Thyroid gland (tissue), 4 donors: Measurements from ENCODE around the gene HOXD10. TPM values are rescaled to one million over a fixed set of nuclear protein-coding genes. Genes with fewer than 3 reads are reported as not detected.

ENCODE experiments used
- DNase-seq, 2 donors: peaks; one replicate each; pipeline ENCODE4 v3.0.0-alpha.2; 2019
- H3K27ac ChIP-seq, 3 donors: fragments of 200-600 bp; sonication (generic); 1 replicate in 2 of 3; 2 replicates in 1 of 3; pipeline ENCODE4 v1.5.1; 2016 to 2019; ENCODE audit warnings: mild to moderate bottlenecking in 1 of 3, moderate library complexity in 1 of 3
- H3K27me3 ChIP-seq: fragments of 200-600 bp; sonication (generic); one replicate; pipeline ENCODE4 v1.5.1; 2019
- H3K36me3 ChIP-seq, 2 donors: fragments of 200-600 bp; sonication (generic); one replicate each; pipeline ENCODE4 v1.5.1; 2016 to 2019
- H3K4me1 ChIP-seq, 2 donors: fragments of 200-600 bp; sonication (generic); one replicate each; pipeline ENCODE4 v1.5.1; 2017 to 2019
- H3K4me3 ChIP-seq, 3 donors: fragments of 200-600 bp; sonication (generic); replicated peaks in 1 of 3; 1 replicate in 2 of 3; 2 replicates in 1 of 3; pipeline ENCODE4 v1.5.1; 2016; ENCODE audit warnings: mild to moderate bottlenecking in 1 of 3
- H3K9me3 ChIP-seq: fragments of 200-600 bp; sonication (generic); one replicate; pipeline ENCODE4 v1.5.1; 2017
- CTCF ChIP-seq, 6 experiments: fragments of 200-600 bp in 3 of 6; fragments of 450-650 bp in 3 of 6; sonication (generic) in 3 of 6; IDR thresholded peaks; one replicate each; pipeline ENCODE4 v1.5.1; 2016 to 2019; ENCODE audit warnings: antibody characterized with exemption in 6 of 6, mild to moderate bottlenecking in 2 of 6, inconsistent platforms in 1 of 6, moderate library complexity in 1 of 6
- POLR2A ChIP-seq, 2 donors: fragments of 450-650 bp; IDR thresholded peaks; one replicate each; pipeline ENCODE4 v1.6.1; 2017; ENCODE audit warnings: antibody characterized with exemption in 2 of 2, mild to moderate bottlenecking in 2 of 2, moderate library complexity in 1 of 2
- WGBS, 2 donors: methylation state at CpG; one replicate each; pipeline ENCODE4 v1.1.5; 2017; 5-methylcytosine and 5-hydroxymethylcytosine counted together
- intact Hi-C: fragments of 100-400 bp; cut with DNase I; formaldehyde crosslinking; loops from one replicate; pipeline ENCODE4 v1.15.1; 2023
- total RNA-seq, 4 donors: library from RNA; depleted of rRNA; stranded (reverse); fragments of >200 nt; gene quantifications; one replicate each; pipeline ENCODE4 v1.2.3, GENCODE V29; 2016

HOXD10 gene
- total RNA-seq, 4 donors from 2014 or later, result 0.33 to 0.54 TPM; not detected in 2

- TF ChIP-seq CTCF (IDR thresholded peaks at IDR 0.05), result no peak
- no peak for TF ChIP-seq POLR2A (IDR thresholded peaks at IDR 0.05)
- WGBS, 2 donors, result 13 to 29% methylated on average over 6 of the region's 6 CpGs
- intact Hi-C loops, result no loop called here
- no peaks in the 10 kb centered on the region for H3K36me3 ChIP-seq
- H3K9me3 ChIP-seq, result no peaks in the 10 kb centered on the region
- H3K4me3 ChIP-seq, result no peak overlapping the region
- DNase-seq, result no peak
- H3K27ac ChIP-seq, result no peak overlapping the region
- peaks cover 7 to 25% of the 10 kb centered on the region in 2 donors for H3K4me1 ChIP-seq
- peaks cover 74% of the 10 kb centered on the region for H3K27me3 ChIP-seq
Observed at GRCh38 chr2:176155356-176156044, 38.9 kb downstream of the HOXD10 start.

GRCh38 chr2:176156301-176156806 is 39.8 kb downstream of the HOXD10 start:
- intact Hi-C loops, result no loop called here
- Histone ChIP-seq H3K4me3 (no peak overlapping the region), H3K4me1 (peaks cover 7 to 32% of the 10 kb centered on the region in 2 donors), H3K36me3 (no peaks in the 10 kb centered on the region), H3K27ac (no peak overlapping the region), H3K9me3 (no peaks in the 10 kb centered on the region), H3K27me3 (peaks cover 72% of the 10 kb centered on the region)
- DNase-seq, result no peak
- 21 to 45% methylated on average over 8 of the region's 8 CpGs for WGBS, 2 donors
- TF ChIP-seq CTCF (IDR thresholded peaks at IDR 0.05), result no peak
- TF ChIP-seq POLR2A (IDR thresholded peaks at IDR 0.05), result no peak

GRCh38 chr2:176156807-176157498 is 40.4 kb downstream of the HOXD10 start, which contains the start of gene HOXD3:
Gene HOXD3 (plus strand): TSS chr2:176157307. CDS start chr2:176169115, 11,808 bp downstream.
- no peak for TF ChIP-seq POLR2A (IDR thresholded peaks at IDR 0.05)
- TF ChIP-seq CTCF (IDR thresholded peaks at IDR 0.05), result no peak
- DNase-seq, result no peak
- WGBS, 2 donors, result 12 to 16% methylated on average over 32 to 40 of the region's 48 CpGs
- no peak within 1 kb of the TSS for H3K27ac ChIP-seq
- H3K4me3 ChIP-seq, result no peak within 1 kb of the TSS
- no peaks in the 10 kb centered on the region for H3K9me3 ChIP-seq
- intact Hi-C loops, result no loop called here
- H3K36me3 ChIP-seq, result no peaks in the 10 kb centered on the region
- H3K27me3 ChIP-seq, result peaks cover 67% of the 10 kb centered on the region
- H3K4me1 ChIP-seq, result peaks cover 7 to 27% of the 10 kb centered on the region in 2 donors

- peaks cover 66% of the 10 kb centered on the region for H3K27me3 ChIP-seq
- no peak overlapping the region for H3K27ac ChIP-seq
- H3K36me3 ChIP-seq, result no peaks in the 10 kb centered on the region
- H3K9me3 ChIP-seq, result no peaks in the 10 kb centered on the region
- peaks cover 7 to 27% of the 10 kb centered on the region in 2 donors for H3K4me1 ChIP-seq
- TF ChIP-seq POLR2A (IDR thresholded peaks at IDR 0.05), result no peak
- no peak for TF ChIP-seq CTCF (IDR thresholded peaks at IDR 0.05)
- 6 to 17% methylated on average over 43 of the region's 43 CpGs for WGBS, 2 donors
- DNase-seq, result no peak
- no peak overlapping the region for H3K4me3 ChIP-seq
- intact Hi-C loops, result no loop called here
Observed at GRCh38 chr2:176157499-176158185, 41.1 kb downstream of the HOXD10 start.
